Left renal pelvis (tissue), 4 donors: ENCODE results near the gene CDK5RAP3. TPM values are rescaled to one million over a fixed set of nuclear protein-coding genes. Genes with fewer than 3 reads are reported as not detected.
"Not testable (repeated sequence)": the region's sequence is repeated elsewhere in the genome, so short reads cannot be mapped to it uniquely, and the experiment has no call there.

ENCODE experiments used
- DNase-seq, 4 donors: peaks; one replicate each; pipeline ENCODE4 v3.0.0-alpha.2; 2013; ENCODE audit warnings: low read depth in 4 of 4, low spot score in 3 of 4
- polyA plus RNA-seq, 4 donors: library from polyadenylated mRNA; unstranded; fragments of 120-200 nt; gene quantifications; one replicate each; pipeline ENCODE4 v1.2.1, GENCODE V29; 2013; ENCODE audit not compliant: insufficient read length in 4 of 4

CDK5RAP3 gene
- polyA plus RNA-seq, 4 donors: 90.0 to 178 (median 147) TPM

GRCh38 chr17:48016112-48016511 is 45.2 kb downstream of the CDK5RAP3 start:
- no peak for DNase-seq

- DNase-seq: not testable (repeated sequence)
Observed at GRCh38 chr17:48017817-48018158, 46.9 kb downstream of the CDK5RAP3 start.

- no peak for DNase-seq
Observed at GRCh38 chr17:48021934-48022333, 51.0 kb downstream of the CDK5RAP3 start.

- DNase-seq: no peak
Observed at GRCh38 chr17:48022901-48023300, 52.0 kb downstream of the CDK5RAP3 start.

GRCh38 chr17:48023400-48024148 is 52.7 kb downstream of the CDK5RAP3 start:
- no peak for DNase-seq

GRCh38 chr17:48024149-48025039 is 53.5 kb downstream of the CDK5RAP3 start:
- DNase-seq: no peak

- DNase-seq: peak; percentile 90 to 94 (median 91)
Observed at GRCh38 chr17:48025040-48025903, 54.4 kb downstream of the CDK5RAP3 start.

- DNase-seq: no peak
Observed at GRCh38 chr17:48025904-48026501, 55.1 kb downstream of the CDK5RAP3 start.

- DNase-seq: peak in 1 of 4 donors; percentile 83
Observed at GRCh38 chr17:48026502-48027321, 55.8 kb downstream of the CDK5RAP3 start.

- no peak for DNase-seq
Observed at GRCh38 chr17:48027322-48027981, 56.5 kb downstream of the CDK5RAP3 start.

- no peak for DNase-seq
Observed at GRCh38 chr17:48028736-48029135, 57.8 kb downstream of the CDK5RAP3 start.

- DNase-seq: no peak
Observed at GRCh38 chr17:48030531-48030930, 59.6 kb downstream of the CDK5RAP3 start.

Other genes starting within 250 kb of the CDK5RAP3 start
- under 1 TPM; 0.07 to 0.26 (median 0.15) TPM for gene TBX21, start 237.9 kb upstream of the CDK5RAP3 start, polyA plus RNA-seq
- gene OSBPL7, start 149.3 kb upstream of the CDK5RAP3 start, polyA plus RNA-seq: 10 to 100 TPM; 11.9 to 16.3 (median 12.3) TPM
- 10 to 100 TPM; 36.6 to 56.8 (median 50.0) TPM for gene MRPL10, start 139.6 kb upstream of the CDK5RAP3 start, polyA plus RNA-seq
- gene LRRC46, start 139.4 kb upstream of the CDK5RAP3 start, polyA plus RNA-seq: 1 to 10 TPM in 3 of 4 donors, under 1 TPM in 1; 0.74 to 3.3 (median 2.6) TPM
- 10 to 100 TPM; 31.4 to 78.5 (median 39.5) TPM for gene SCRN2, start 129.8 kb upstream of the CDK5RAP3 start, polyA plus RNA-seq
- gene SP6, start 120.0 kb upstream of the CDK5RAP3 start, polyA plus RNA-seq: 1 to 10 TPM; 1.6 to 3.0 (median 2.5) TPM
- 10 to 100 TPM; 20.8 to 27.1 (median 23.4) TPM for gene SP2, start 74.9 kb upstream of the CDK5RAP3 start, polyA plus RNA-seq
- gene PNPO, start 29.5 kb upstream of the CDK5RAP3 start, polyA plus RNA-seq: 10 to 100 TPM in 3 of 4 donors, 1 to 10 TPM in 1; 5.8 to 24.1 (median 20.6) TPM
- 10 to 100 TPM in 3 of 4 donors, under 1 TPM in 1; 0.23 to 22.7 (median 18.2) TPM for gene PRR15L, start 13.2 kb upstream of the CDK5RAP3 start, polyA plus RNA-seq
- gene COPZ2, start 66.7 kb downstream of the CDK5RAP3 start, polyA plus RNA-seq: 10 to 100 TPM; 16.7 to 78.4 (median 21.5) TPM
- gene NFE2L1, start 77.2 kb downstream of the CDK5RAP3 start, polyA plus RNA-seq: 100 to 1,000 TPM; 194 to 248 (median 221) TPM
- 100 to 1,000 TPM; 170 to 204 (median 197) TPM for gene CBX1, start 130.4 kb downstream of the CDK5RAP3 start, polyA plus RNA-seq
- 10 to 100 TPM; 12.5 to 17.4 (median 15.8) TPM for gene SNX11, start 136.7 kb downstream of the CDK5RAP3 start, polyA plus RNA-seq